GM10847 (cell line): ENCODE measurements around the gene LOXHD1.

Source experiments
- POLR2A ChIP-seq: IDR thresholded peaks from 2 replicates; pipeline ENCODE4 v1.6.1; 2011; ENCODE audit not compliant: insufficient read length; ENCODE audit errors: extremely low read depth

Gene LOXHD1

GRCh38 chr18:46559296-46559695, 97.7 kb downstream of the LOXHD1 start:
- no peak for TF ChIP-seq POLR2A

- no peak for TF ChIP-seq POLR2A
These were observed 100.3 kb downstream of the LOXHD1 start for GRCh38 chr18:46556590-46557206.

GRCh38 chr18:46555724-46556123, 101.3 kb downstream of the LOXHD1 start:
- TF ChIP-seq POLR2A, result no peak

GRCh38 chr18:46555213-46555612, 101.8 kb downstream of the LOXHD1 start:
- no peak for TF ChIP-seq POLR2A

- TF ChIP-seq POLR2A, result no peak
These were observed 102.5 kb downstream of the LOXHD1 start for GRCh38 chr18:46554406-46555080.

GRCh38 chr18:46550609-46551008, 106.4 kb downstream of the LOXHD1 start:
- no peak for TF ChIP-seq POLR2A

GRCh38 chr18:46547520-46547919, 109.5 kb downstream of the LOXHD1 start:
- no peak for TF ChIP-seq POLR2A

- TF ChIP-seq POLR2A, result no peak
These were observed 110.8 kb downstream of the LOXHD1 start for GRCh38 chr18:46546111-46546640.

GRCh38 chr18:46542545-46542944, 114.5 kb downstream of the LOXHD1 start:
- TF ChIP-seq POLR2A, result no peak

GRCh38 chr18:46541626-46542189, 115.3 kb downstream of the LOXHD1 start:
- no peak for TF ChIP-seq POLR2A

GRCh38 chr18:46538376-46538775, 118.6 kb downstream of the LOXHD1 start:
- TF ChIP-seq POLR2A, result no peak

GRCh38 chr18:46536215-46536874, 120.7 kb downstream of the LOXHD1 start:
- no peak for TF ChIP-seq POLR2A

- TF ChIP-seq POLR2A, result no peak
These were observed 125.5 kb downstream of the LOXHD1 start for GRCh38 chr18:46531482-46531881.

- no peak for TF ChIP-seq POLR2A
These were observed 129.0 kb downstream of the LOXHD1 start for GRCh38 chr18:46528037-46528436.

- no peak for TF ChIP-seq POLR2A
These were observed 137.2 kb downstream of the LOXHD1 start for GRCh38 chr18:46519870-46520269.

- no peak for TF ChIP-seq POLR2A
These were observed 138.6 kb downstream of the LOXHD1 start for GRCh38 chr18:46518438-46518837.
